ENCODE results near the gene ZNF516.
A peak's percentile ranks its signal among the peaks of the same experiment; 100 is the strongest.

The ZNF516 gene

DNA sequence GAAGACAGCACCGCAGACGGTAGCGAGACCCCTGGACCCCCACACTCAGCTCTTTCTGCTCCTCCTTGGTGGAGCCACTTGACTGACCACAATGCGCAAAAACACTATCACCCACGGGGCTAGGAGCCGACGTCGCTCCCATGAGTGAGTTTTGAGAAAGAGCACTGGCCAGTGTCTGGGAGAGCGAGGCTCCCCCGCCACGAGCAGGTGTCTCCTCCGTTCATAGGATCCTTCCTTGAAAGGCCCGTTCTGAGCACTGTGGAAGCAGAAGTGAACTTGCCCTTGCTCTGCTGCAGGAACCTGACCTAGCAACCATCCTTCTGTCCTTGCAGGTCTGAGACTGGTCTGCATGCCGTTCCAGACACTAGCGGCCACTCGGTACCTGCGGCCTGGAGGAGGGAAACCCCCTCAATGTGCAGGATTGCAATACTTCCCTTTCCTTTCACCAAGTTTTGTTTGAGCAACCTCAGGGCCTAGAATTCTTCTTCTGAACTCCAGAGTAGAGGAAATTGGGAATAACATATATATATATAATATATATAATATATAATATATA lies 12.9 kb upstream of the ZNF516 start:
- DNase-seq = no peak

DNA sequence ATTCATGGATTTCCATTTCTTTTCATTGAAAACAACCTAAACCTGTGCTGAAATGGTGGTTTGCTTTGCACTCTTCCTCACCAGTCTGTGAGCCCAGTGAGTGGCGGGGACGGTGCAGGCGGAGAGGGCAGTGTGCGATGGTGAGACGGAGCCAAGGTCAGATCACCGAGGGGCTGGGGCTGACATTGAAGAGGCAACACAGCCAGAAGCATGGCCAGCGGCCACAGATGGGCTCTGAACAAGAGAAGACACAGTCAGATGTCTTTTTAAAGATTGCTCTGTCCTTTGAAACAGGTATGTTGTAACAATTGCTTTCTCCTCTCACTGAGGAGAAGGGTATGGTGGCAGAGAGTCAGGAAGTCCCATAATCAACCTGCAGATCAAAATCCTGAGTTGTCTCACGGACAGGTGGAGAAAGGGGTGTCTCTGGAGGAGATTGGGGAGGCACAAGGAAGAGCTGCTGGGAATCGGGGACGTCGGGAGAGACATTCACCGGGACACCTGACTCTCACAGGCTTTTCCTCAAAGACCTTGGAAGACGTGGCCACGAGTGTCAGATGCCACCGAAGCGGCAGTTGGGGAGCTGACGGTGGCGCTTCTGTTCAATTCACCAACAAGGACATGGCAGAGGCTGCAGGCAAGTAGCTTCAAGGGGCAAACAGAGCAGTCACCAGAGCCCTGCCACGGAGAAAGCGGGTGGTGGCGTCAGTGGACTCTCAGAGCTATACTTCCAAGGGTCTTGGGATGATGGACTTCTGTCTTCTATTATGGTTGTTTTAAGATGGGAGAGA lies 12.1 kb upstream of the ZNF516 start:
- no peak for DNase-seq

DNA sequence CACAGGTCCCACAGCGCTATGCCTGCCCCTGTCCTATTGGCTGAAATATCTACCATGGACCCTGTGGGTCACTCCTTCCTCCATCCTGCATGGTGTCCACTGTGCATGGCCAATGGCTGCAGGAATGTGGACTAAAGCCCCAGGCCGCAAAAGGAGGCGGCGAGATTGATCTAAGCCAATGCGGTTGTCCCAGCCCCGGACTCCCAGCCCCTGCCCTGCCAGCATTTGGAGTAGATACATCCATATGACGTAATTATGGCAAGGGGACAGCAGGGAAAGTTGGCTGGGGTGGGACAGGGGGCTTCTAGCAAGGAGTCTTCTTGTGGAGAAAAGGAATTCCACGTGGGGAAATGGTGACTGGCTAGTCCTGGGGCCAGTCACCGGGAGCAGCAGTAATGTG lies 11.4 kb upstream of the ZNF516 start:
- no peak for DNase-seq

DNA sequence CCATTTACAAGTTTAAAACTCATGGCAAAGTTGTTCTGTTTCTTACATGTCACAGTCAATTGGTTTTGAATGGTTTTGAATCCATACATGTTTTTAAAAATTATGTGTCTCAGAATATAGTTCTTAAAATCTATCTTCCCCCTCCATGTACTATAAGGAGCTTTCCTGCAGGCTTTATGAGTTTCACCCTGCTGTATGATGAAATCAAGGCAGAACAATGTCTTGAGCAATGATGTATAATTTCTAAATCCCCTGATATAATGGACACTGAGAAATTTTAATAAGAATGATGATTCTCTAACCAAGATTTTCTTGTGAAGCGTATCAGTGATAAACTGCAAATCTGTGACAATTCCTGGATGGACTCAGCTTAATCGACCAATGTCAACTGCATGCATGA lies 10.6 kb upstream of the ZNF516 start:
- DNase-seq = no peak

DNA sequence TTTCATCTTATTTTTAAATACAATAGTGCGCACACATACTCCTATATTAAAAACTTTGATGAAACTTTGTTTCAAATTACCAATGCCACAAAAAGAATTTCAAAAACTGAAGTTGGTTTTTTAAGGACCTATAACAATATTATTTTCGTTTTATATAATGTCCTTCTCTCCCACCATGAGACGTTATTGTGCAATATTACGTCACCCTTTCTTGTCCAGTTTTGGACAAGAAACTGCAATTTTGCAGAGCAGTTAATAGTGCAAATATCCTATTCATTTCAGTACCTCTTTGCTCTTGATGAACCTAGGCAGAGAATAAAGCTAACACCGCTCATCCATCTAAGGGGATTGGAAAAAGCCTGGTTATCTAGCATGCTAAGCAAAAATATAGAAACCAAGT lies 9.7 kb upstream of the ZNF516 start:
- no peak for DNase-seq

DNA sequence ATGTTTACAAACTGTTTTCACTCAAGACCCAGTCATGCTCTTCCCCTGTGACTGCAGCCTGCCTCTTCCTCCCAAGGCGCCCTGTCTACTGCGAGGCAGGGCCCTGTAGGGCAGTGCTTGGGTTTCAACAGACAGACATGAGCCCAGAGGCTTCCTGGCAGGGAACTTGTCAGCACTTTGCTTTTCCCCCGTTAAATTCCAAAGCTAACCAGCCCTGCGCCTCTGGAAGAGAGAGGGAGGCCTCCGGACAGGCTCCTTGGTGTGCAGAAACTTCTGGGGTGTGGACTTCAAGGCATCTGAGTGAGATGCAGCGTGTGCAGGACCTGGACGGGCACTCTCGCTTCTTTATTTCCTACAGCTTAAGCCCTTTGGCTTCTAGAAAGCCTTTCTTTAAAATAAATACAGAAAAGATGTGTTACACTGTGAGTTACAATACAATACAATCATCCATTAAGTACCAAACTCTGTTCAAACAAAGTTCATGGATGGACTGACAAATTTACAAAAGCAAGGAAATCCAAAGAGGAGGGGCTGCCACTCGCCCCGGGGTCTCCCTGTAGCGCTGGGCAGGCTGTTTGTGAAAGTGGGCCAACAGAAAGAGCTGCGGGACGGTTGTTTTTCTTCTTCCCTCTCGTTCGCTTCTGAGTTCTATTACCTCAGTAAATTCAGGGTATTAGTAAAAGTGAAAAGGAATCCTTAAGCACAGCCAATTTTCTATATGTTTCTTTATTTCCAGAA lies 8.8 kb upstream of the ZNF516 start:
- DNase-seq = no peak

DNA sequence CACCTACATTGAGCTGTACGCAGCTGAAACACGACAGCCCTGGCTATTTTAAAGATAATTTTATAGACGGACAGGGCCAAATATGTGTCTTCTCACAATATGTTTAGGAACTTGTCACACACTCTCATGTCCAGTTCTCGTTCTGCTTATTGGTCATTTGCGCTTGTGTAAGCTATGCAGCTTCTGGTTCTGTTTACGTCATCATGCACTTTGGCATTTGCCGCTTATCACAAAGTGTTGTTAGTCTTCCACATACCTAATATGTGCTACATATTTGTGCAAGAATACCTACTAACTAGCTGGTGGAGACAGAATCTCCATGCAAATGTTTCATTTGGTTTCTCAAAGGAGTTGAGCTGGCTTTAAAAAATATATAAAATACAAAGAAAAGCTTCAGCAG lies 7.5 kb upstream of the ZNF516 start:
- no peak for DNase-seq

DNA sequence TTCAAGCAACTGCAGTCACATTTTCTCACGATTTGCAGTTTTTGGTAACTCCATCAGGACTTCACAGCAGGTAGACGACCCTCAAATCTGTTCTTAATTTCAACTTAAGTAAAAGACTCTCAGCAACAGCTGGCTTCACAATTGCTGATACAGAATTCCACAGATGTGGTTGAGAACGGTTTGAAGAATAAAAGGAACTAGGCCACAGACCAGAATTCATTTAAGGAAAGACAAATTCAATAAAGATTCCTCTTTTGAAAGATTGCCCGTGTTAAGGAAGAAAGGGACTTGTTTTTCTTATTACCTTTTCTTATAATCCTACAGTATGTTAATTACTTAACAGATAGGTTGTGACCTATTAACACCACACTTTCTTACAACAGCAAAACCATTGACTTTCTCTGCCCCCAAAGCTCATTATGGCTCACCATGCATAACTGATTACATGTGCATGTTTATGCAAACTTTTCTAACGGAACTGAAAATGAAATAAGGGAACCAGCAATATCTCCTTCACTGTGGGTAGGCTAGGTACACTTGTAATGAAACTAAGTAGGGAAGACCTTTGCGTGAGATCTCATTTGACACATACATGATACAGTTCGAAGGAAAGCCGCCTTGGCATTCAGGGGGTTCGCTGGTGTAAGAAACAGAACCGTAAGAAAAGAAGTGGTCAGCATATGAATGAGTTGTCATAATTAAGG lies 4.7 kb upstream of the ZNF516 start:
- no peak for DNase-seq

DNA sequence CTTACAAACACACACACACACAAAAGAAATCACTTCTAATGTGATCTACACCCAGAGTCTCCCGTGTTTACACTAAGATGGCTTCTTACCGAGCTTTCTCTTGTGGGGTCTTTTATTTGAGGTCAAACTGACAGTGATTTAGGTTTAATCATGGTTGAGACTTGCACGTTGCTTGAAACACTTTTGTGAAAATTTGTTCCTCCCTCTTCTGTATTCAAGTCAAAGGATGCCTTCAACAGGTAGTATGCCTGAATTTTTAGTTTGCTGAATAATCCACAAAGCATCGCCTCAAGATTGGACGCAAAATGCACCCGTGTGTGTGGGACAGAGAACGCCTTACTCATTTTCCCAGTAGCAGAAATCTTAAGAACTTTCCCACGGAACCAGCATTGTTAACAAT lies 4.0 kb upstream of the ZNF516 start:
- no peak for DNase-seq

DNA sequence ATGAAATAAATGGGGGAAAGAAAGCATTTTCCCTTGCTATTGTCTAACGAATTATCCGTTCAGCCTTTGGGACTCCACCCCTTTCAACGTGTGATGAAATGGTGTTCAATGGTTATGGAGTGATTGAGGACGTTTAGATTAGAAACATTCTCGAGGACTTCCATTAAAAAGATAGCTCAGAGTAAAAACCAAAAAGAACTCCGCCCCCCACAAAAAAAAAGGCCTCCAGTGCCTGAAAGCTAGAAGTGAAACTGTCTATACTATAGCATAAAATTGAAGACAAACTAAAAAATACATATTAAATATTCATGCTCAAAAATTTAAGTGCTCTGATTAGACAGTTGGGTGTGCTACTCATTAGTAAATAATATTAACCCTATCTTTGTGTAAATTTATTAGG lies 3.0 kb upstream of the ZNF516 start:
- DNase-seq = no peak

DNA sequence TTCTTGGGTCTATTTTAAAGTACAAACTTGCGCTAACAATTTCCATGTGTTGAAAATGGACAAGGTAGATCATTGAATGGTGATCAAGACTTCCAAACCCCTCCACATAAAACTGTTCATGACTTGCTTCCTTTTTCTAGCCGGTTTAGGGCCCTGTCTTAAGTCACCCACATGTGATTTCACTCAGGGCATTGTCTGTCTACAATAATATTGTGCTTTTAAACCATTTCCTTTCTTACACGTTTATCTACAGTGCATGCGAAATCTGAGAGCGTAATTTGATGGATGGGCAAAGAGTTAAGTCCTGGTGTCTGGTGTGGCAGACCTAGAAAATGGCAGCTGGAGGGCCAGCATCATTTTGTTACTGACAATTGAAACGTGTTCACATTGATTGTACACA lies 2.0 kb upstream of the ZNF516 start:
- DNase-seq = no peak

DNA sequence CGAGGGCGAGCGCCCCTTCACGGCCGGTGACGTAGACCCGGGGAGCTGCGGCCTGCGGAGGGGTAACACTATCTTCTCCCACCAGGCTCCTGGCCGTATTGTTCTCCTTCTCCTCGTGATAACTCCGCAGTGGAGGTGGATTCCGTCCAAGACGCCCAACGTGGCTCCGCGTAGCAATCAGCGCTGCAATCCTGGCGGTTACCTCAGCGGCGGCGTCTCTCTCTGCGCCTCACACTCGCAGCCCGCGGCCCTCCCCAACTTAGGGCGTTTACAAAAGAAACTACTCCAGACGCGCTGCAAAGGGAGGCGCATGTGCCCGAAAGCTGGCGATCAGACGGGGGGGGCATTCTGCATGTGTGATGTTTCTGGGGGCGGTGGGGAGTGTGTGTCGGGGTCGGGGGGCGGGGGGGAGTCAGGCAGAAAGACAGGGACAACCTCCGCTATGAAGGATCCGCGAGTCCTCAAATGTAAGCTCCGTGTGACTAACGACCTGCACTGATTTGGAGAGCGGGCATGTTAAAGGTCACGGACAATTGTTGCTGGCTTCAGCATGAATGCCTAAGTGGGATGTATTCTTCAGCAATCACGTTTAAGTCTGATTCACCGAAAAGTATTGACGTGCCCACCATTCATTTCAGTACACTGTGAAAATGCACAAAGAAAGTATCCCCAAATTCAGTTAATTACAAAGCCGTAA lies 1.3 kb upstream of the ZNF516 start:
- DNase-seq = peak; percentile 53 to 55

DNA sequence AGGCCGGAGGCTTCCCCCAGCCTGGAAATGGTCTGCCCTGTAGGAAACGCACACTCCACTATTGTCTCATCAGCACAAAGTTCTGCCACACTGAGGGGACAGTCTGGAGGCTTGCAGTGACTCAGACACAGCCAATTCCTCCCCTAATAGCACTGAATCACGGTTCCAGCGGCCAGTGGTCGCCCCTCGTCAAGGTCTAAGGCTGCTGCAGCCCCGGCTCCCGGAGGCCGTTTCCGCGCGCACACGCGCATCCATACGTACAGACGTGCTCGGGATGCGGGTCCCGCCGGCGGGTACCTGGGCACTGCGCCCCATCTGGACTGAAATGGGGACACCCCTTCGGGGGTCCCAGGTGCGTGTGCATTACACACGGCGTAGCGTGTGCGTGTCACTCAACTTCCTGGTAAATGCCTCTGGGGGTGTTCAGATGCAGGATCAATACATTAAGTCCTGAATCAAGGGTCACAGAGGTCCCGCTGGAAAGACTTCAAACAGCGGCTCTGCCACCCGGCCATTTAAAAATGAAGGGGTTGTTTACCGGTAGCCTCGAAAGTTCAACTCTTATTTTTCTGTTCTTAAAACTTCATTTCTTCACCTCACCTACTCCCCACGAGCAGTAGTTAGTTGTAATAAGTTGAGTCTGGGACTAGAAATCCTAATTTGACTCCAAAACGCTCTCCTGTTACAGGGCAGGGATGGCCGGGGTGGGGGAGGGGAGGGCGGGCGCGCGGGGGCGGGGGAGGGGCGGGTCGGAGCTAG lies 572 bp upstream of the ZNF516 start:
- peak; percentile 36 to 45 for DNase-seq

DNA sequence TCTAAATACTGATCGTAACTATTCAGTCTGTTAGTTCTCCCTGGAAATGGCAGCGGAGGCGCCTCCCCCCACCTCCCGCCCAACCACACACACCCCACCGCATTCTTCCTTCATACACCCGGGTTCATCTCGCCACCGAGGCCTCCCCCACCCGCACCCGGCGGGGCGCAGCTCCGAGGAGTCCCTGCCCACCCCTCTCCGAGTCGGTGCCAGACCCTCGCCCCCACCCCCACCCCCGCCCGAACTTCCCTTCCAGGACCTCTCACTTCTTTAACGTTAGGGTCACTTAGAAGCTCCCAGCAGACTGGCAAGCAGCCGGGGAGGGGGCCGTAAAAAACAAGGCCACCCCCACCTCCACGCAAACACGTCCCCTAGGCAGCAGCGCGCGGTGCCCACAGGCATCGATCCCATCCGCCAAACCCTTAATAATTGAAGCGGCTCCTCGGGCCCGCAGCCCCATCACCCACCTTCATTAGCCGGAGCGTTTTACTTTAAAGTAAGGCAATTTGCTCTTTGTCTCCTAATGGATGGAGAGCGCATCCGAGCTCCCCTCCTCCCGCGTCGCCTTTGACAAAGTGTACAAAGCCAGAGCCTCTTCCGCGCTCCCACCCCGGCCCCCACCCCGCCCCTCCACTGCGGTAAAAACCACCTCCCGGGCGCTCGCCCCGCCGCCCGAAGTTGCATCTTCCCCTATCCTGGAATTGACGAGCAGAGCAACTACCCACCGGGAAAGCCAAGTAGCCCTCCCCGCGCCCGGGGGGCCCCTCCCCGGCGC lies 624 bp downstream of the ZNF516 start:
- peak in 1 of 2 experiments; percentile 34 for DNase-seq

DNA sequence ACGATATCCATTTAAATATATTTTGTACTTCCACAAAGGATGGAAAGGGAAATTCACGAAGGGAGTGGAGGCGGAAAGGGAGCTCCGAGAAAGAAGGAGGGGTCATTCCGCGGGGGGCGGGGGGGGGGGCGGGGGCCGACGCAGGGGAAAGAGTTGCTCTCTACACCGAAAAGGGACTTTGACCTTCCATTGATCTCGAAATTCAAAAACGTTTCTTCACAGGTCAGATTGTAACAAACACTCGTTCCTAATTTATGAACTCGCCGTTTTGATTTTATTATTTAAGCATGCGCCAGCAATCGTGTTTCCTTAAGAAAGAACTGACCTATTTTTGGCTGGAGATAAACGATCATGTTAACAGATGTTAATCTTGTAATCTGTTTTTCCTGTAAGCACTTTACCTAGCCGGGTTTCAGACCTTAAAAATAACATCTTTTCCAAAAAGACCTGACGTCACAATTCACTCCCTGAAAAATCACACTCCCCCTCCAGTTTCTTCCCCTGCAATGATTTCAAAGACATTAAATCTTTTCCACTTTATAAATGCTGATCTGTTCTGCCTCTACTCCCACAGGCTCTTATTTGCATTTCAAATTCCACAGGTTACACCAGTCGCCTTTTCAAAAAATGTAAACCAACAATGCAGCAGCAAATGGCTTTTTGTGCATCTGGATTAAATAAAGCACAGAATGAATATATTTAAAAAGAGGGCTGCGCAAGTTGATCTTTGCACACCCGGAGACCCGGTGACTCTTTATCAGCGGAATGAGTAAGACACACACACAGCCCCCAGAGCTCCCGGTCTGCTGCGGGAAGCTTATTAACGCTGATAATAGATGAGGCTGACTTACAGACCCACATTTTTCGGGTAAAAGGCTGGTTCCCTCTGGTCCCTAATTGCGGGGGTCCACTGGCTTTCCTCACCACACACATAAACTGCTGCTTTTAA lies 1.6 kb downstream of the ZNF516 start:
- DNase-seq = peak; percentile 38 to 46

DNA sequence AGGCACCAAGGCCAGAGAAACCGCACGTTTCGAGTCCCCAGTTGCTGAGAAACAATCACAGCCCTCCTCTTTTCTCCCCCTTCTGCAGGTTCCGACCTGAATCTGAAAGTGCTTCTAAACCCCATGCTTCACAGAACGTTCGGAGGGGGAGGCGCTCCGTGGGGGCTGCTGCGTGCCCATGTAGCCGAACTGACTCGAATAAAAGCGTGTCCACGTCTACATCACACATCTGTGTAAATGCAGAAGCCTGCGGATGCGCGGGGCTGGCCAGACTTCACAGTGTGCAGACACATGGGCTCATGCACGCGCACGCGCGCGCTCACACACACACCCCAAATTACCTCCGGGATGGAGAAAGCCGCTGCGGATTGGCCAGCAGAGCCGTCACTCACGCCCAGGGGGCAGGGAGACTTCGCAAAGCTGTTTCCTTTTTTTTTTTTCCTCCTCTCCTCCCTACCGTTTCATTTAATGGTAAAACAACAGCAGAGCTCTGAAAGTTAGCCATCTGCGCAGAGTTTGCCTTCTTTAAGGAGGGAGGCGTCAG lies 2.3 kb downstream of the ZNF516 start:
- DNase-seq = peak; percentile 100

DNA sequence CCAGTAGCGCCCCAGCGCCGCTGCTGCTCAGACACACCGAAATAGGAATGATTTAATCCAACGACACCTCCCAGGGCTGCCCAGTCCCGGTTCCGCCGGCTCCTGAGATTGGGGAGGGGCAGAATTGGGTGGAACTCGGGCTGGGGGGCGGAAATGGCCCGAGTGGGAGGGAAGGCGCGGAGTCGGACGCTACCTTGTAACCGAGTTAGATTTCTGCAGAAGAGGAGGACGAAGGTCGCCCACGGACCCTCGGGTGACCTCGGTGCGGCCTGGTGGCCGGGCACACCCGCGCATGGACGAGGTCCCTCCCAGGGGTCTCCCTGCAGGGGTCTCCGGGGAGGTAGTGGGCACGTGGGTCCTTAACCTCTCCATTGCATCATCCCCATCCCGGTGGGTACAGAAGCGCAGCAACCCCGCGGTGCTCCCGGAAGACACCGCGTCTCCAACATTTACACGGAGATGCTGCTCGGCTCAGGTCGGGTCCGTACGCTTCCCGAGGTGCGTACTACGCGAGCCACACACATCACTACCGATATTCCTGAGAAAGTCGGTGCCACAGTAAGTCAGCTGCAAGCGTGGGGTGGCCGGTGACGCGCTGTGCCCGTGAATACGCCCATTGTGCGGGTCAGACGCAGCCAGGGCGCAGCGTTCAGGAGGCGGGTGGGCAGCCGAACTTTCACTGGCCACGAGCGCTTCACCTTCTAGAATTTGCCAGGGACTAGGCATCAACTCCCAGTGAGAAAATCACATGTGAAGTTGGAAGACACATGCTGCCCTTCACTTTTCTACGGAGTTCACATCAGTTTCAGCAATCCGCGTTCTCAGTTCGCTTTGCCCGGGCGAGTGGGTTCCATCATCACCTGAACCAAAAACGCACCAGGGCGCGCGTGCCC lies 3.0 kb downstream of the ZNF516 start:
- DNase-seq = peak; percentile 61 to 69

DNA sequence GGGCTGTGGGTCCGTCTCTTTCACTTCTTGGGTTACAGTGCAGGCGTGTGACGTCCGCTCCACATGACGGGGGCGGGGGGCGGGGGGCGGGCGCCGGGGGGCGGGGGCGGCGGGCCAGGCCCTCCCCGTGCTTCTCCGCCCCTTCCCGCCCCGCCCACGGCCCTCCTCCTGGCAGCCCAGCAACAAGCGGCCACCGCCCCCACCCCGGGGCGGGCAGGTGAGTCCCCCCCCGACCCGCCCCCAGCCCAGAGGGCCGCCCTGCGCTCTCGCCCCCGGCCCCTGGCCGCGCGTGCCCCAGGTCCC lies 3.6 kb downstream of the ZNF516 start:
- peak; percentile 56 to 70 for DNase-seq

Data from activated T-cell treated with anti-CD3 and anti-CD28 coated beads, Interleukin-2, amount 50 U/mL, for 48 hours (primary cell).